ENCODE measurements around the gene SCART1. TPM values are rescaled to one million over a fixed set of nuclear protein-coding genes. Genes with fewer than 3 reads are reported as not detected.

The SCART1 gene
- total RNA-seq, 4 donors from 2014 or later = 1.8 to 9.5 (median 6.1) TPM

GRCh38 chr10:133452453-133452852, 1.3 kb upstream of the SCART1 start:
- H3K4me1 ChIP-seq = no peaks in the 10 kb centered on the region
- intact Hi-C loops (cut with DNase I; ENCODE audit: low total_unique reads) = no loop called here
- H3K27ac ChIP-seq = no peak overlapping the region
- no peaks in the 10 kb centered on the region for H3K27me3 ChIP-seq
- no peak for TF ChIP-seq POLR2A (IDR thresholded peaks at IDR 0.05)
- TF ChIP-seq, protein P1, sequence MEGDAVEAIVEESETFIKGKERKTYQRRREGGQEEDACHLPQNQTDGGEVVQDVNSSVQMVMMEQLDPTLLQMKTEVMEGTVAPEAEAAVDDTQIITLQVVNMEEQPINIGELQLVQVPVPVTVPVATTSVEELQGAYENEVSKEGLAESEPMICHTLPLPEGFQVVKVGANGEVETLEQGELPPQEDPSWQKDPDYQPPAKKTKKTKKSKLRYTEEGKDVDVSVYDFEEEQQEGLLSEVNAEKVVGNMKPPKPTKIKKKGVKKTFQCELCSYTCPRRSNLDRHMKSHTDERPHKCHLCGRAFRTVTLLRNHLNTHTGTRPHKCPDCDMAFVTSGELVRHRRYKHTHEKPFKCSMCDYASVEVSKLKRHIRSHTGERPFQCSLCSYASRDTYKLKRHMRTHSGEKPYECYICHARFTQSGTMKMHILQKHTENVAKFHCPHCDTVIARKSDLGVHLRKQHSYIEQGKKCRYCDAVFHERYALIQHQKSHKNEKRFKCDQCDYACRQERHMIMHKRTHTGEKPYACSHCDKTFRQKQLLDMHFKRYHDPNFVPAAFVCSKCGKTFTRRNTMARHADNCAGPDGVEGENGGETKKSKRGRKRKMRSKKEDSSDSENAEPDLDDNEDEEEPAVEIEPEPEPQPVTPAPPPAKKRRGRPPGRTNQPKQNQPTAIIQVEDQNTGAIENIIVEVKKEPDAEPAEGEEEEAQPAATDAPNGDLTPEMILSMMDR (IDR thresholded peaks at IDR 0.05) = no peak
- DNase-seq = no peak
- no peak overlapping the region for H3K4me3 ChIP-seq
- H3K36me3 ChIP-seq = no peaks in the 10 kb centered on the region
- H3K9me3 ChIP-seq = peaks cover 0 to 12% of the 10 kb centered on the region in 2 donors

DNA sequence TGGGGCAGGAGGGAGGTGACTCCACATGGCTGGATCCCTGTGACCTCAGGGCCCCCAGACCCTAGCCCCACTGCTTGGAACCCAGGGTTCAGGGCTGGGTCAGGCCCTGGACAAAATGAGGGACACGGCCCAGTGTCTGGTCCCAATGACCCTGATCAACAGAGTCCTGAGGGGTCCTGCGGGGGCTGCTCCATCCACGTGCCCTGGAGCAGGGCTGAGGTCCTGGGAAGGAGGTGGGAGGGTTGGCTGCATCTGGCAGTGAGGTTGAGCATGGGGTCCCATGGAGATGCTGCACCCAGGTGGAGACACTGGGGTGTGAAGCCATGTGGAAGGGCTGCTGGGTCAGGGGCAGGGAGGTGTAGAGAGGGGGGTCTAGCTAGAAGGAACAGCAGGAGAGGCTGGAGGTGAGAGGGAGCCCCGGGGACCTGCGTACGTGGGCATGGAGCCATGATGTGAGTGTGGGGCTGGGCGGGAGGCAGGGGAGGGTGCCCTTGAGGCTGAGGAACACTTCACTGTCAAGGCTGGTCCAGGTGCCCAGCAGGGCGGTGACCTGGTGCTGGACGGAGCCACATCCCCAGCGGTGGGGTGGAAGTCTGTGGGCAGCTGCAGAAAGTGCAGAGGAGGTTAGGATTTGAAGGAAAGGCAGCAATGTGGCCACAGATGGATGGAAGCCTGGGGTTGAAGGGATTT, 604 bp downstream of the SCART1 start:
- TF ChIP-seq, protein P1 (IDR thresholded peaks at IDR 0.05) = no peak
- TF ChIP-seq POLR2A (IDR thresholded peaks at IDR 0.05) = no peak
- intact Hi-C loops (cut with DNase I; ENCODE audit: low total_unique reads) = no loop called here
- no peak overlapping the region for H3K4me3 ChIP-seq

GRCh38 chr10:133455196-133455595, 1.5 kb downstream of the SCART1 start:
- no peak for DNase-seq
- H3K27ac ChIP-seq = no peak overlapping the region
- intact Hi-C loops (cut with DNase I; ENCODE audit: low total_unique reads) = no loop called here

More for the DNA sequence above, 604 bp downstream of the SCART1 start:
- Histone ChIP-seq H3K4me1 (no peaks in the 10 kb centered on the region), H3K27me3 (no peaks in the 10 kb centered on the region), H3K36me3 (no peaks in the 10 kb centered on the region), H3K27ac (no peak overlapping the region), H3K9me3 (no peaks in the 10 kb centered on the region)
- peak in 1 of 2 donors; percentile 4 for DNase-seq

DNA sequence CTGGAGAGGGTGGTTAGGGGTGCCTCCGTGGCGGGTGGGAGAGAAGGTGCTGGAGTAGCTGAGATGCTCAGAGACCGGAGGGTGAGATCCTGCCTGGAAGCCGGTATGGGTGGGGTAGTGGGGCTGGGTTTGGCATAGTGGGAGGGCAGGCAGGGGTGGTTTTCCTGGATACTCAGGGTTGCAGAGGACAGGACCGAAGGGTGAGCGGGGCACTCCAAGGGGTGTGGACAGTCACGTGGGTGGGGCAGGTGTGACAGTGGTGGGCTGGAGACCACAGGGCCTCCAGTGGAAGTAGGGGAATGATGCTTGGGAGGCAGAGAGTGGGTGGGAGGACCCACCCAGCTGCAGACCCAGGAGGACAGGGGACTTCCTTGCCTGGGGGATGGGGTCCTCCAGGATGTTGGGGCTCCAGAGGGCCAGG, 1.9 kb downstream of the SCART1 start:
- H3K27ac ChIP-seq = no peak overlapping the region
- H3K4me1 ChIP-seq = no peaks in the 10 kb centered on the region
- peak in 1 of 2 donors; percentile 4 for DNase-seq
- no peak overlapping the region for H3K4me3 ChIP-seq
- TF ChIP-seq, protein P1 (IDR thresholded peaks at IDR 0.05) = no peak
- no peak for TF ChIP-seq POLR2A (IDR thresholded peaks at IDR 0.05)
- no peaks in the 10 kb centered on the region for H3K27me3 ChIP-seq
- no peaks in the 10 kb centered on the region for H3K9me3 ChIP-seq
- no peaks in the 10 kb centered on the region for H3K36me3 ChIP-seq
- intact Hi-C loops (cut with DNase I; ENCODE audit: low total_unique reads) = no loop called here

More at GRCh38 chr10:133455196-133455595, 1.5 kb downstream of the SCART1 start:
- no peak overlapping the region for H3K4me3 ChIP-seq
- TF ChIP-seq, protein P1 (IDR thresholded peaks at IDR 0.05) = no peak
- no peak for TF ChIP-seq POLR2A (IDR thresholded peaks at IDR 0.05)
- H3K9me3 ChIP-seq = no peaks in the 10 kb centered on the region
- no peaks in the 10 kb centered on the region for H3K36me3 ChIP-seq
- H3K27me3 ChIP-seq = no peaks in the 10 kb centered on the region
- H3K4me1 ChIP-seq = no peaks in the 10 kb centered on the region

DNA sequence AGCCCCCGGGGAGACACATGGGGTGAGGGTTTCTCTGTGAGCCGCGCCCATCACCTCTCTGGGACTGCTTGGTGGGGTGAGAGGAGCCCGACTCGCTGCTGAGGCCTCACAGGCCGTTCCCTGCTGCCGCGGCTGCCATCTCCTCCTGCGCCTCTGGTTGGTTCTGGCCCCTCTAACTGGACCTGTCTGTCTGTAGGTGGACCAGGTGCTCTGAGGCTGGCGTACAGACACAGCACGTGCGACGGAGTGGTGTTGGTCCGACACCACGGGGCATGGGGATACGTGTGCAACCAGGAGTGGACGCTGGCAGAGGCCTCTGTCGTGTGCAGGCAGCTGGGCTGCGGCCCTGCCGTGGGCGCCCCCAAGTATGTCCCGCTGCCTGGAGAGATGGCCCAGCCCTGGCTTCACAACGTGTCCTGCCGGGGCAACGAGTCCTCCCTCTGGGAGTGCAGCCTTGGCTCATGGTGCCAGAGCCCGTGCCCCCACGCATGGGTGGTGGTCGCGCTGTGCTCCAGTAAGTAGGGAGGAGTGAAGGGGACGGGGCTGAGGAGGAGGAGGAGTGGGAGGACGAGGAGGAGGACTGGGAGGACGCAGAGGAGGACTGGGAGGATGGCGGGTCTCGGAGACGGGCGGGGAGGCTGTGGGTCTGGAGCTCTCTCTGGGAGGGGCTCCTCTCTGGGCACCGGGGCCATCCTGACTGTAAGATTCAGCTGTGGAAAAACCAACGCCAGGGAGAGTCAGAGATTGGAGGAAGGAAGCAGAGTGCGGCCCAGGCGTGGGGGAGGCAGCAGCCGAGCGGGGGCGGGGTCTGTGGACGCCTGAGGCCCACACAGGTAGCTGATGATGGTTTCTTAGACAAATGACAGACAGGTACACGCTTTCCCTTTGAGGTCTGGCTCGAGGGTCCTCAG, 2.6 kb downstream of the SCART1 start:
- TF ChIP-seq, protein P1 (IDR thresholded peaks at IDR 0.05) = no peak
- no peak for TF ChIP-seq POLR2A (IDR thresholded peaks at IDR 0.05)
- Histone ChIP-seq H3K4me3 (no peak overlapping the region), H3K36me3 (no peaks in the 10 kb centered on the region), H3K27me3 (no peaks in the 10 kb centered on the region), H3K4me1 (no peaks in the 10 kb centered on the region), H3K9me3 (no peaks in the 10 kb centered on the region), H3K27ac (no peak overlapping the region)
- intact Hi-C loops (cut with DNase I; ENCODE audit: low total_unique reads) = no loop called here
- peak in 1 of 2 donors; percentile 9 for DNase-seq

All from uterus (tissue), 4 donors.